H9 (cell line): Measurements from ENCODE around the gene CLRN1. TPM values are rescaled to one million over a fixed set of nuclear protein-coding genes. Genes with fewer than 3 reads are reported as not detected.

ENCODE experiments used
- DNase-seq: peaks from one replicate; pipeline ENCODE4 v3.0.0-alpha.2; 2017
- H2AFZ ChIP-seq: one replicate; pipeline ENCODE4 v1.6.1; 2013; ENCODE audit warnings: mild to moderate bottlenecking, low read length, control low read depth, moderate library complexity
- H2AK5ac ChIP-seq: 2 replicates; pipeline ENCODE4 v1.6.1; 2013; ENCODE audit warnings: low read length, control low read depth, mixed read lengths; ENCODE audit not compliant: insufficient read length
- H2BK120ac ChIP-seq: one replicate; pipeline ENCODE4 v1.6.1; 2013; ENCODE audit warnings: low read depth, mild to moderate bottlenecking, low read length, control low read depth, inconsistent platforms; ENCODE audit not compliant: poor library complexity, severe bottlenecking
- H2BK12ac ChIP-seq: 2 replicates; pipeline ENCODE4 v1.6.1; 2013; ENCODE audit warnings: low read length, control low read depth, mixed read lengths, low read depth; ENCODE audit not compliant: insufficient read length
- H2BK15ac ChIP-seq: 2 replicates; pipeline ENCODE4 v1.6.1; 2013; ENCODE audit warnings: low read depth, low read length, control low read depth
- H2BK20ac ChIP-seq: one replicate; pipeline ENCODE4 v1.6.1; 2013; ENCODE audit warnings: low read depth, mild to moderate bottlenecking, low read length, control low read depth, inconsistent platforms; ENCODE audit not compliant: poor library complexity, severe bottlenecking
- H2BK5ac ChIP-seq: 2 replicates; pipeline ENCODE4 v1.6.1; 2013; ENCODE audit warnings: low read length, control low read depth, mixed read lengths; ENCODE audit not compliant: insufficient read length
- H3K14ac ChIP-seq: 2 replicates; pipeline ENCODE4 v1.6.1; 2013; ENCODE audit warnings: low read length, control low read depth; ENCODE audit not compliant: insufficient read depth
- H3K18ac ChIP-seq: 2 replicates; pipeline ENCODE4 v1.6.1; 2013; ENCODE audit warnings: low read depth, mild to moderate bottlenecking, mixed read lengths, low read length, control low read depth; ENCODE audit not compliant: insufficient read length
- H3K23ac ChIP-seq: 2 replicates; pipeline ENCODE4 v1.6.1; 2013; ENCODE audit warnings: low read length, control low read depth, mixed read lengths, low read depth; ENCODE audit not compliant: insufficient read length
- H3K23me2 ChIP-seq: 2 replicates; pipeline ENCODE4 v1.6.1; 2013; ENCODE audit warnings: low read depth, mild to moderate bottlenecking, mixed read lengths, low read length, control low read depth; ENCODE audit not compliant: insufficient read length, poor library complexity, severe bottlenecking
- H3K27ac ChIP-seq: 2 replicates; pipeline ENCODE4 v1.5.1; 2013; ENCODE audit warnings: low read length, control low read depth, mixed read lengths, low read depth; ENCODE audit not compliant: insufficient read length
- H3K27me3 ChIP-seq: 2 replicates; pipeline ENCODE4 v1.6.1; 2013; ENCODE audit warnings: low read length, control low read depth, inconsistent platforms; ENCODE audit not compliant: insufficient read depth
- H3K4ac ChIP-seq: 2 replicates; pipeline ENCODE4 v1.6.1; 2013; ENCODE audit warnings: low read depth, mild to moderate bottlenecking, control low read depth, inconsistent platforms, low read length, moderate library complexity
- H3K4me1 ChIP-seq: 2 replicates; pipeline ENCODE4 v1.6.1; 2013; ENCODE audit warnings: low read length, control low read depth, inconsistent platforms; ENCODE audit not compliant: insufficient read depth
- H3K4me2 ChIP-seq: 2 replicates; pipeline ENCODE4 v1.6.1; 2013; ENCODE audit warnings: low read length, control low read depth, mixed read lengths; ENCODE audit not compliant: insufficient read length, insufficient read depth
- H3K56ac ChIP-seq: 2 replicates; pipeline ENCODE4 v1.6.1; 2013; ENCODE audit warnings: low read depth, mild to moderate bottlenecking, mixed read lengths, low read length, control low read depth; ENCODE audit not compliant: insufficient read length
- H3K79me1 ChIP-seq: 2 replicates; pipeline ENCODE4 v1.6.1; 2013; ENCODE audit warnings: low read depth, mild to moderate bottlenecking, moderate library complexity, low read length, control low read depth, inconsistent platforms; ENCODE audit not compliant: insufficient read depth, poor library complexity, severe bottlenecking
- H3K79me2 ChIP-seq: 2 replicates; pipeline ENCODE4 v1.6.1; 2013; ENCODE audit warnings: low read length, control low read depth, inconsistent platforms; ENCODE audit not compliant: insufficient read depth
- H3K9ac ChIP-seq: 2 replicates; pipeline ENCODE4 v1.6.1; 2013; ENCODE audit warnings: low read length, control low read depth, mixed read lengths; ENCODE audit not compliant: insufficient read length; ENCODE audit errors: extremely low read depth
- H3K9me3 ChIP-seq: one replicate; pipeline ENCODE4 v1.6.1; 2013; ENCODE audit warnings: low read depth, low read length, inconsistent platforms; ENCODE audit not compliant: control insufficient read depth
- H3T11ph ChIP-seq: one replicate; pipeline ENCODE4 v1.6.1; 2013; ENCODE audit warnings: mild to moderate bottlenecking, low read length, control low read depth, inconsistent platforms
- H4K20me1 ChIP-seq: one replicate; pipeline ENCODE4 v1.6.1; 2013; ENCODE audit not compliant: control insufficient read depth, insufficient read length, insufficient read depth
- H4K5ac ChIP-seq: 2 replicates; pipeline ENCODE4 v1.6.1; 2013; ENCODE audit warnings: low read depth, mild to moderate bottlenecking, mixed read lengths, low read length, control low read depth; ENCODE audit not compliant: insufficient read length
- H4K8ac ChIP-seq: replicated peaks from 2 replicates; pipeline ENCODE4 v1.6.1; 2013; ENCODE audit warnings: low read length, control low read depth, mixed read lengths, low read depth; ENCODE audit not compliant: insufficient read length
- H4K91ac ChIP-seq: 2 replicates; pipeline ENCODE4 v1.6.1; 2013; ENCODE audit warnings: low read depth, mild to moderate bottlenecking, moderate library complexity, mixed read lengths, low read length, control low read depth; ENCODE audit not compliant: insufficient read length
- H3K27ac Mint-ChIP-seq, 3 experiments: 2 replicates in 2 of 3; 3 replicates in 1 of 3; pipeline ENCODE4 v1.8.0; 2020 to 2021; ENCODE audit warnings: mixed read lengths in 3 of 3, mild to moderate bottlenecking in 1 of 3, moderate library complexity in 1 of 3
- H3K27me3 Mint-ChIP-seq: 2 replicates; pipeline ENCODE4 v1.8.0; 2021; ENCODE audit warnings: low read depth, mild to moderate bottlenecking, moderate library complexity, mixed read lengths
- H3K36me3 Mint-ChIP-seq, 3 experiments: 2 replicates in 2 of 3; 3 replicates in 1 of 3; pipeline ENCODE4 v1.8.0; 2020 to 2021; ENCODE audit warnings: low read depth in 3 of 3, mixed read lengths in 3 of 3; ENCODE audit not compliant: insufficient read depth in 1 of 3
- H3K4me1 Mint-ChIP-seq, 2 experiments: 2 replicates each; pipeline ENCODE4 v1.8.0; 2020; ENCODE audit warnings: mixed read lengths in 2 of 2
- H3K4me3 Mint-ChIP-seq, 2 experiments: 2 replicates in 1 of 2; 3 replicates in 1 of 2; pipeline ENCODE4 v1.8.0; 2020 to 2021; ENCODE audit warnings: mild to moderate bottlenecking in 2 of 2, mixed read lengths in 2 of 2, moderate library complexity in 1 of 2
- H3K9me3 Mint-ChIP-seq, 2 experiments: 2 replicates in 1 of 2; 3 replicates in 1 of 2; pipeline ENCODE4 v1.8.0; 2020; ENCODE audit warnings: mild to moderate bottlenecking in 2 of 2, mixed read lengths in 2 of 2, moderate library complexity in 1 of 2
- WGBS: extraction: QIAGEN DNeasy Blood & Tissue Kit; methylation state at CpG from one replicate; pipeline ENCODE4 v1.1.7; 2013; ENCODE audit warnings: missing lambda C conversion rate, low lambda C conversion rate, mixed read lengths; ENCODE audit not compliant: insufficient read length; ENCODE audit errors: extremely low coverage; 5-methylcytosine and 5-hydroxymethylcytosine counted together
- total RNA-seq: library from RNA; stranded (reverse); gene quantifications from 2 replicates; pipeline ENCODE4 v1.2.1, GENCODE V29; 2021
- TF ChIP-seq, protein P1 (sequence below): fragments of 200-600 bp; sonication (generic); conservative IDR thresholded peaks from 3 replicates; pipeline ENCODE4 v1.8.0; 2021; ENCODE audit warnings: antibody characterized with exemption, mild to moderate bottlenecking

Gene CLRN1
- total RNA-seq, 1 experiment from 2014 or later: not detected

DNA sequence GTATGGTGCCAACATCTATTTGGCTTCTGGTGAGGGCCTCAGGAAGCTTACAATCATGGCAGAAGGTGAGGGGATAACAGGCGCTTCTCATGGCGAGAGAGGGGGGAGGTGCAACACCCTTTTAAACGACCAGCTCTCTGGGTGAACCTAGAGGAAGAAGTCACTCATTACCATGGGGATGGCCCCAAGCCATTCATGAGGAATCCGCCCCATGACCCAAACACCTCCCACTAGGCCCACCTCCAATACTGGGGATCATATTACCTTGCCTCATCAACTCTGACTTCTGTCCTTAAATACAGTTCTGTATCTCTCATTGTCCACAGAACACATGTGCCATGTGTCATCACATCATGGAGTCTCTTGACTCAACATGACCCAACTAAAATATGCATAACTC lies 37.5 kb upstream of the CLRN1 start:
- no peaks in the 10 kb centered on the region for H3K79me2 ChIP-seq
- H2BK12ac ChIP-seq: no peak overlapping the region
- H3K27ac ChIP-seq: no peak overlapping the region
- H2AK5ac ChIP-seq: no peak overlapping the region
- H4K20me1 ChIP-seq: no peaks in the 10 kb centered on the region
- H4K5ac ChIP-seq: no peak overlapping the region
- H3K4ac ChIP-seq: no peak overlapping the region
- H3K56ac ChIP-seq: no peak overlapping the region
- DNase-seq: no peak
- no peak overlapping the region for H4K8ac ChIP-seq
- H3K23ac ChIP-seq: no peak overlapping the region
- no peaks in the 10 kb centered on the region for H3K9me3 Mint-ChIP-seq
- H3K14ac ChIP-seq: no peak overlapping the region
- H3K27me3 Mint-ChIP-seq: no peaks in the 10 kb centered on the region
- no peak overlapping the region for H2BK5ac ChIP-seq
- TF ChIP-seq, protein P1, sequence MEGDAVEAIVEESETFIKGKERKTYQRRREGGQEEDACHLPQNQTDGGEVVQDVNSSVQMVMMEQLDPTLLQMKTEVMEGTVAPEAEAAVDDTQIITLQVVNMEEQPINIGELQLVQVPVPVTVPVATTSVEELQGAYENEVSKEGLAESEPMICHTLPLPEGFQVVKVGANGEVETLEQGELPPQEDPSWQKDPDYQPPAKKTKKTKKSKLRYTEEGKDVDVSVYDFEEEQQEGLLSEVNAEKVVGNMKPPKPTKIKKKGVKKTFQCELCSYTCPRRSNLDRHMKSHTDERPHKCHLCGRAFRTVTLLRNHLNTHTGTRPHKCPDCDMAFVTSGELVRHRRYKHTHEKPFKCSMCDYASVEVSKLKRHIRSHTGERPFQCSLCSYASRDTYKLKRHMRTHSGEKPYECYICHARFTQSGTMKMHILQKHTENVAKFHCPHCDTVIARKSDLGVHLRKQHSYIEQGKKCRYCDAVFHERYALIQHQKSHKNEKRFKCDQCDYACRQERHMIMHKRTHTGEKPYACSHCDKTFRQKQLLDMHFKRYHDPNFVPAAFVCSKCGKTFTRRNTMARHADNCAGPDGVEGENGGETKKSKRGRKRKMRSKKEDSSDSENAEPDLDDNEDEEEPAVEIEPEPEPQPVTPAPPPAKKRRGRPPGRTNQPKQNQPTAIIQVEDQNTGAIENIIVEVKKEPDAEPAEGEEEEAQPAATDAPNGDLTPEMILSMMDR: no peak
- H2BK20ac ChIP-seq: no peak overlapping the region
- no peak overlapping the region for H3K4me2 ChIP-seq
- H3K4me3 Mint-ChIP-seq: no peak overlapping the region
- no peak overlapping the region for H3K18ac ChIP-seq
- H3T11ph ChIP-seq: no peak overlapping the region
- H3K27ac Mint-ChIP-seq: no peak overlapping the region
- WGBS: no CpG with 5 or more reads among the region's 4 CpGs
- H3K9ac ChIP-seq: no peak overlapping the region
- H3K9me3 ChIP-seq: no peaks in the 10 kb centered on the region
- H2AFZ ChIP-seq: no peak overlapping the region
- H2BK15ac ChIP-seq: no peak overlapping the region
- H3K4me1 ChIP-seq: no peaks in the 10 kb centered on the region
- no peaks in the 10 kb centered on the region; a peak in 1 of 7 replicates for H3K36me3 Mint-ChIP-seq
- no peaks in the 10 kb centered on the region for H3K27me3 ChIP-seq
- no peaks in the 10 kb centered on the region for H3K23me2 ChIP-seq
- H4K91ac ChIP-seq: no peak overlapping the region
- peaks cover 8 to 10% of the 10 kb centered on the region in 2 experiments for H3K4me1 Mint-ChIP-seq
- no peaks in the 10 kb centered on the region for H3K79me1 ChIP-seq
- no peak overlapping the region for H2BK120ac ChIP-seq
